Neuron (in vitro differentiated cells): ENCODE data around the gene AP3D1.

ENCODE experiments used
- H2AFZ ChIP-seq: one replicate; pipeline ENCODE4 v1.6.1; 2013; ENCODE audit warnings: low read depth, mild to moderate bottlenecking, inconsistent platforms, low read length, moderate library complexity
- H3K27me3 ChIP-seq: one replicate; pipeline ENCODE4 v1.6.1; 2013; ENCODE audit warnings: low read length; ENCODE audit not compliant: insufficient read depth
- H3K36me3 ChIP-seq: one replicate; pipeline ENCODE4 v1.6.1; 2013; ENCODE audit warnings: low read length; ENCODE audit not compliant: insufficient read depth
- H3K4me1 ChIP-seq: one replicate; pipeline ENCODE4 v1.6.1; 2013; ENCODE audit warnings: low read length; ENCODE audit not compliant: insufficient read depth
- H3K4me3 ChIP-seq: 2 replicates; pipeline ENCODE4 v1.5.1; 2013; ENCODE audit warnings: mild to moderate bottlenecking, low read length, moderate library complexity
- H3K9me3 ChIP-seq: one replicate; pipeline ENCODE4 v1.6.1; 2013; ENCODE audit warnings: low read length

The AP3D1 gene

GRCh38 chr19:2113439-2114211 lies 37.7 kb downstream of the AP3D1 start:
- H3K4me1 ChIP-seq, result no peaks in the 10 kb centered on the region
- peaks cover 99% of the 10 kb centered on the region for H3K36me3 ChIP-seq
- H3K9me3 ChIP-seq, result no peaks in the 10 kb centered on the region

GRCh38 chr19:2112516-2113320 lies 38.6 kb downstream of the AP3D1 start:
- Histone ChIP-seq H2AFZ (no peak overlapping the region), H3K4me3 (no peak overlapping the region), H3K4me1 (no peaks in the 10 kb centered on the region), H3K9me3 (no peaks in the 10 kb centered on the region), H3K36me3 (peaks cover 99% of the 10 kb centered on the region), H3K27me3 (no peaks in the 10 kb centered on the region)

More at GRCh38 chr19:2113439-2114211, 37.7 kb downstream of the AP3D1 start:
- Histone ChIP-seq H2AFZ (no peak overlapping the region), H3K27me3 (no peaks in the 10 kb centered on the region), H3K4me3 (no peak overlapping the region)

- H3K4me1 ChIP-seq, result no peaks in the 10 kb centered on the region
- no peak overlapping the region for H3K4me3 ChIP-seq
- H3K27me3 ChIP-seq, result no peaks in the 10 kb centered on the region
- H3K9me3 ChIP-seq, result no peaks in the 10 kb centered on the region
- H2AFZ ChIP-seq, result no peak overlapping the region
- H3K36me3 ChIP-seq, result peaks cover 96% of the 10 kb centered on the region
These were observed 39.5 kb downstream of the AP3D1 start for GRCh38 chr19:2111886-2112285.

- H3K4me1 ChIP-seq, result no peaks in the 10 kb centered on the region
These were observed 39.9 kb downstream of the AP3D1 start for GRCh38 chr19:2111425-2111824.

GRCh38 chr19:2110822-2111221 lies 40.5 kb downstream of the AP3D1 start:
- H3K36me3 ChIP-seq, result peaks cover 96% of the 10 kb centered on the region
- H3K4me1 ChIP-seq, result no peaks in the 10 kb centered on the region
- no peak overlapping the region for H2AFZ ChIP-seq
- no peak overlapping the region for H3K4me3 ChIP-seq
- no peaks in the 10 kb centered on the region for H3K27me3 ChIP-seq
- no peaks in the 10 kb centered on the region for H3K9me3 ChIP-seq

More at GRCh38 chr19:2111425-2111824, 39.9 kb downstream of the AP3D1 start:
- H3K36me3 ChIP-seq, result peaks cover 96% of the 10 kb centered on the region
- no peaks in the 10 kb centered on the region for H3K27me3 ChIP-seq
- H3K9me3 ChIP-seq, result no peaks in the 10 kb centered on the region
- H3K4me3 ChIP-seq, result no peak overlapping the region
- H2AFZ ChIP-seq, result no peak overlapping the region

GRCh38 chr19:2109046-2109864 lies 42.1 kb downstream of the AP3D1 start:
- H3K4me1 ChIP-seq, result no peaks in the 10 kb centered on the region
- H3K27me3 ChIP-seq, result no peaks in the 10 kb centered on the region
- H3K36me3 ChIP-seq, result peaks cover 92% of the 10 kb centered on the region

GRCh38 chr19:2108251-2109016 lies 42.9 kb downstream of the AP3D1 start:
- H3K4me1 ChIP-seq, result no peaks in the 10 kb centered on the region
- H3K36me3 ChIP-seq, result peaks cover 92% of the 10 kb centered on the region
- no peaks in the 10 kb centered on the region for H3K27me3 ChIP-seq
- no peak overlapping the region for H3K4me3 ChIP-seq
- H2AFZ ChIP-seq, result no peak overlapping the region
- no peaks in the 10 kb centered on the region for H3K9me3 ChIP-seq

More at GRCh38 chr19:2109046-2109864, 42.1 kb downstream of the AP3D1 start:
- no peak overlapping the region for H3K4me3 ChIP-seq
- H2AFZ ChIP-seq, result no peak overlapping the region
- H3K9me3 ChIP-seq, result no peaks in the 10 kb centered on the region

- Histone ChIP-seq H3K4me1 (no peaks in the 10 kb centered on the region), H3K27me3 (no peaks in the 10 kb centered on the region), H3K4me3 (no peak overlapping the region), H3K9me3 (no peaks in the 10 kb centered on the region), H3K36me3 (peaks cover 70% of the 10 kb centered on the region), H2AFZ (no peak overlapping the region)
These were observed 48.2 kb downstream of the AP3D1 start for GRCh38 chr19:2103045-2103707.

- Histone ChIP-seq H3K36me3 (peaks cover 58% of the 10 kb centered on the region), H2AFZ (no peak overlapping the region)
These were observed 49.7 kb downstream of the AP3D1 start for GRCh38 chr19:2101417-2102335.

GRCh38 chr19:2100719-2101061 lies 50.7 kb downstream of the AP3D1 start:
- Histone ChIP-seq H3K36me3 (peaks cover 48% of the 10 kb centered on the region), H3K27me3 (no peaks in the 10 kb centered on the region), H3K4me1 (peaks cover 7% of the 10 kb centered on the region), H3K9me3 (no peaks in the 10 kb centered on the region), H2AFZ (no peak overlapping the region), H3K4me3 (no peak overlapping the region)

More at GRCh38 chr19:2101417-2102335, 49.7 kb downstream of the AP3D1 start:
- Histone ChIP-seq H3K4me3 (no peak overlapping the region), H3K27me3 (no peaks in the 10 kb centered on the region), H3K4me1 (peaks cover 7% of the 10 kb centered on the region), H3K9me3 (no peaks in the 10 kb centered on the region)

- Histone ChIP-seq H3K27me3 (no peaks in the 10 kb centered on the region), H3K4me1 (peaks cover 9% of the 10 kb centered on the region), H2AFZ (no peak overlapping the region), H3K36me3 (peaks cover 42% of the 10 kb centered on the region), H3K4me3 (no peak overlapping the region), H3K9me3 (no peaks in the 10 kb centered on the region)
These were observed 51.2 kb downstream of the AP3D1 start for GRCh38 chr19:2099937-2100718.
